CD4-positive, alpha-beta T cell treated with Interleukin-12 subunit alpha and Interleukin-12 subunit beta, for 1 hour (primary cell): ENCODE measurements around the gene NOS3.
A peak's percentile ranks its signal among the peaks of the same experiment; 100 is the strongest.
"Not testable (repeated sequence)": the region's sequence is repeated elsewhere in the genome, so short reads cannot be mapped to it uniquely, and the experiment has no call there.

Experiments
- DNase-seq: peaks from one replicate; pipeline ENCODE4 v3.0.0-alpha.2; 2020

Gene NOS3

GRCh38 chr7:151005566-151005965, 14.7 kb downstream of the NOS3 start:
- DNase-seq = no peak

DNA sequence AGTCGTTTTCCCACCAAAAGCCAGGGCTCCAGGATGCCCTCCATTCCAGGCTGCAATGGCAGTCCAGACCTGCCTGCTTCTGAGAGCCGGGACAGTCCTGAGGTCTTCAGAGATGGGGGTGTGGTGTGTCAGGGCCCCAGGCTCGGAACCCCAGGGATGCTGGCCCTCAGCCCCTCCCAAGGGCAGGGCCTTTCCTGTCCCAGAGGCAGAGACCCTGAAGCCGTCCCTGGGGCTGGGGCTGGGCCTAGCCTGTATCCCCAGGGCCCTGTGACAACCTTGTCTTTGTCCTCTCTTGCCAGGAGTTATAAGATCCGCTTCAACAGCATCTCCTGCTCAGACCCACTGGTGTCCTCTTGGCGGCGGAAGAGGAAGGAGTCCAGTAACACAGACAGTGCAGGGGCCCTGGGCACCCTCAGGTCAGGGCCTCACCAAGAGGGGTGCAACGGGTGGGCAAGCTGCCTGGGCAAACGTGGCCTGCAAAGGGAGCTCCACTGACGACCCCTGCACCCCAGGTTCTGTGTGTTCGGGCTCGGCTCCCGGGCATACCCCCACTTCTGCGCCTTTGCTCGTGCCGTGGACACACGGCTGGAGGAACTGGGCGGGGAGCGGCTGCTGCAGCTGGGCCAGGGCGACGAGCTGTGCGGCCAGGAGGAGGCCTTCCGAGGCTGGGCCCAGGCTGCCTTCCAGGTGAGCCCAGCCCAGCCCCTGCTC, 15.9 kb downstream of the NOS3 start:
- DNase-seq = no peak

DNA sequence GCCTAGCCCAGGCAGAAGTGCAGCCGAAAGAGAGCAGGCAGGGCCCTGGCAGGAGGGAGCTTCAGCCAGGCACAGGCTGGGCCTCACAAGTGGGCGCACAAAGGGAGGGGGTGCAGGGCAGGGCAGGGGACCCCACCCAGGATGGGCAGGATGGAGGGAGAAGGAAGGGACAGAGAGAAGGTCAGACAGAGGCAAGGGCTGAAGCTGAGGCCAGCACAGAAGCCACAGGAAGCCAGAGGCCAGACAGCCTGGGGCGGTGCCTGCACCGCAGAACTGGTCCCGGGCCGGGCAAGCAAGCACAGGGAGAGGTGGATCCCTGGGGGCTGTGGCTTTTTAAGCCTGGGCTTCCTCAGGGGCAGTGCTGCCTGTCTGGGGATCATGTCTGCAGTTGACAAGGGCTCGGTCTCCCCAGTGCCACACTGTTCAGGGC, 16.7 kb downstream of the NOS3 start:
- DNase-seq = no peak

DNA sequence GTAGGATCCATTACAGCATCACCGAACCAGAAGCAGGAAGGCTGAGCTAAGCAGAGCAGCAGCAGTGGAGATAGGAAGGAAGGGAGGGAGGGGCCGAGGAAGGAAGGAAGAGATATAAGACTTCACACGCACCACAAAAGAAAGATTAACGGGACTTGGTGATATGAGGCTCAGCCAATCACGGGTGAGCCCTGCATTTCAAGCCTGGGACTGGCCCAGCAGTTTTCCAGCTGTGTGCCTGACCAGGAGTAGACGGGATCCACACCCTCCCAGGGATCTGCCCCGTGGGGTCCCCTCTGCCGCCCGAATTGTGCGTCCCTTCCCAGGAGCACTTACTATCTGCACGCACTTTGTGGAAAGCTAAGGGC, 17.3 kb downstream of the NOS3 start:
- DNase-seq = peak; percentile 65

DNA sequence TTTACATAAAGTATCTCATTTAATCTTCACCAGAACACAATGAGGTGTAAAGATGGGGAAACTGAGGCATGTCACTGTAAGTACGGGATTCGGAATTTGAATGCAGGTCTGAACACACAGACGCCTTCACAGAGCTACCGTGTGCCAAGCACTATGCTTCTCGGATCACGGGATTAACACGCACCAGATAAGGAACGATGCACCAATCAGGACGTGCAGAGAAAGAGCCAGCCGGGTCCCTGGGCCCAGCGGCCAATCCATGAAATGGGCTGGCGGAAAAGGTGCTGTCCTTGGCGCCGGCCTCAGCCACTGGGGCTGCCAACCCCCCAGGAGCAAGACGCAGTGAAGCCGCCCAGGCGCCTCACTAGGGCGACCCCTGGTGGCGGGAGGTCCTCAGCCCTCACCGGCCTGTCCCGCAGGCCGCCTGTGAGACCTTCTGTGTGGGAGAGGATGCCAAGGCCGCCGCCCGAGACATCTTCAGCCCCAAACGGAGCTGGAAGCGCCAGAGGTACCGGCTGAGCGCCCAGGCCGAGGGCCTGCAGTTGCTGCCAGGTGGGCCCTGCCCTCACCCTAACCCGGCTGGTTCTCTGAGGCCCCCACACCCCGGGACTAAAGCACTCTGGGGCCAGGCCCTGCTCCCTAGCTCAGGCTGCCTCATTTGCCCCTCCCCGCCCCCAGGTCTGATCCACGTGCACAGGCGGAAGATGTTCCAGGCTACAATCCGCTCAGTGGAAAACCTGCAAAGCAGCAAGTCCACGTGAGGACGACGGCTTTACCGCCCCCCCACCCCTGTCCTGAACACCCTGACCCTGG, 17.9 kb downstream of the NOS3 start:
- DNase-seq = peak; percentile 88

GRCh38 chr7:151009327-151010036, 18.7 kb downstream of the NOS3 start:
- DNase-seq = no peak

DNA sequence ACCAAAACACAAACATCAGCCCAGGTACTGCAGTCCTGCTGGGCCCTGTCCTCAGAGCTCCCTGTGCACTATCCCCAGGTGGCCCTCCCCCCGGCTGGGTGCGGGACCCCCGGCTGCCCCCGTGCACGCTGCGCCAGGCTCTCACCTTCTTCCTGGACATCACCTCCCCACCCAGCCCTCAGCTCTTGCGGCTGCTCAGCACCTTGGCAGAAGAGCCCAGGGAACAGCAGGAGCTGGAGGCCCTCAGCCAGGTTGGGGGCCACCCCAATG, 19.2 kb downstream of the NOS3 start:
- no peak for DNase-seq

DNA sequence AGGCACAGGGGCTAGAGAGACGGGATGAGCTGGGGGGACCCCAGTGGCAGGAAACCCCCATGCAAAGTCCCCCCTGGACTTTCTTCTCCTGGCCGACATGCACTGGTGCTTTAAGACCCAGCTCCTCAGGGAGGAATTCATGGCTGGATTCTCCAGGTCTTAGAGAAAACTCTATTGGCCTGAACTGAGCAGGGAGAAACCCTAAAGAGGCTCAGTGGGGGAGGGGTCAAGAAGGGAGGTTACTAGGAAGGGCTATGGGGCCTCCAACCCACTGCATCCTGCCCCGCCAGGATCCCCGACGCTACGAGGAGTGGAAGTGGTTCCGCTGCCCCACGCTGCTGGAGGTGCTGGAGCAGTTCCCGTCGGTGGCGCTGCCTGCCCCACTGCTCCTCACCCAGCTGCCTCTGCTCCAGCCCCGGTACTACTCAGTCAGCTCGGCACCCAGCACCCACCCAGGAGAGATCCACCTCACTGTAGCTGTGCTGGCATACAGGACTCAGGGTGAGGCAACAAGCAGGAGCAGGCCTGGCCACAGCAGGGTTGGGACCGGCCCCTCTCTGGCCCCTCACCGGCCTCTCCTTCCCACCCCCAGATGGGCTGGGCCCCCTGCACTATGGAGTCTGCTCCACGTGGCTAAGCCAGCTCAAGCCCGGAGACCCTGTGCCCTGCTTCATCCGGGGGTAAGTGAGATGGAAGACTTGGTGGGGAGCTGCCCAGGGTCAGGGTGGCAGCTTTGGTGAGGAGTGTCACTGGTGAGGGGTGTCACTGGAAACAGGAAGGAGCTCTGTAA, 19.7 kb downstream of the NOS3 start:
- peak; percentile 50 for DNase-seq

- DNase-seq = no peak
Measured at GRCh38 chr7:151011097-151011409, 20.2 kb downstream of the NOS3 start.

DNA sequence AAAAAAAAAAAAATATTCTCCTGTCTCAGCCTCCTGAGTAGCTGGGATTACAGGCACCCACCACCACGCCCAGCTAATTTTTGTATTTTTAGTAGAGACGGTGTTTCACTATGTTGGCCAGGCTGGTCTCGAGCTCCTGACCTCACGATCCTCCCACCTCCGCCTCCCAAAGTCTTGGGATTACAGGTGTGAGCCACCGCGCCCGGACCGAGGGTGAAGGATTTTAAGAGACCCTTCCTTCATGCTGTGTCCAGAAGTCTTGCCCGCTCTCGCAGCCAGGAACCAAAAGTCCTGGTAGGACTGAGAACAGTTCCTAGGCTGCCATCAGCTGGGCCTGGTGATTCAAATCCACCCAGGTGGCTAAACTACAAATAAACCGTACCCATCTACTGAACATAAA, 20.8 kb downstream of the NOS3 start:
- DNase-seq = not testable (repeated sequence)

GRCh38 chr7:151012031-151012692, 21.3 kb downstream of the NOS3 start:
- no peak for DNase-seq

- DNase-seq = no peak
Measured at GRCh38 chr7:151012911-151013347, 22.1 kb downstream of the NOS3 start.

GRCh38 chr7:151013356-151013732, 22.5 kb downstream of the NOS3 start:
- no peak for DNase-seq

GRCh38 chr7:151013733-151014497, 23.1 kb downstream of the NOS3 start:
- peak; percentile 96 for DNase-seq

- peak; percentile 54 for DNase-seq
Measured at GRCh38 chr7:151014950-151015349, 24.1 kb downstream of the NOS3 start.

DNA sequence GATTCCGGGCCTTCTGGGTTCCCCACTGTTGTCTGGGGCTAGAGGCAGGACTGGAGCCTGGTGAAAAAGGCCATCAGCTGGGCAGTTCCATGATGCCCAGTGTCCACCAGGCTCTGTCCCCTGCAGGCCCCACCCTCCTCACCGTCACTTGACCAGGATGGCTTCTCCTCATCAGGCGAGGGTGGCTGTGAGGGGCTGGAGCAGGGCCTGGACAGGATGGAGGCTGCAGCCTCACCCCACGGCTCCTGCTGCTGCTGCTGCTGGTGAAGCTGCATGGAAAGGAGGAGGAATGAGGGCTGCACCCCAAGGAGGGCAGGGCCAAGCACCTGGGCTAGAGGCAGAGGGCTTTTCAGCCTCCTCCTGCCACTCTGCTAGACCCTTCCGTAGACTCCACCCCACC, 25.1 kb downstream of the NOS3 start:
- DNase-seq = no peak

DNA sequence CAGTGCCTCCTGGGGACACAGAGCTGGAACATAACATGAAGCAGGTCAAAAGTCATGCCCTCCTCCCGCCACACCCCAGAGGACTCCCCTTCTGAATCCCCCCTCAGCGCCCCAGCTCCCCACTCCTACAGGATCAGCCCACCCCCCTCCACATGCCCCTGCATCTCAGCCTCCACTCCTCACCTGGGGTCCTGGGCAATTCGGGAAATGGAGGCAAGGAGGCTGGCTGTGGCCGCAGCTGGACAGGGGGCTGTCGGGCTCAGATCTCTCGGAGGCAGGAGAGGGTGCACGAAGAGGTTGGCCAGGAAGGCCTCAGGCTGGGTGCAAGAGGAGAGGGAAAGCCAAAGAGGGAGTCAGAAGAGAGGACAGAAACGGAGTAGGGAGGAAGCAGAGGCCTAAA, 25.7 kb downstream of the NOS3 start:
- no peak for DNase-seq

- no peak for DNase-seq
Measured at GRCh38 chr7:151016942-151017341, 26.1 kb downstream of the NOS3 start.

GRCh38 chr7:151017370-151017952, 26.6 kb downstream of the NOS3 start:
- no peak for DNase-seq

GRCh38 chr7:151017953-151018420, 27.2 kb downstream of the NOS3 start:
- DNase-seq = peak; percentile 83

DNA sequence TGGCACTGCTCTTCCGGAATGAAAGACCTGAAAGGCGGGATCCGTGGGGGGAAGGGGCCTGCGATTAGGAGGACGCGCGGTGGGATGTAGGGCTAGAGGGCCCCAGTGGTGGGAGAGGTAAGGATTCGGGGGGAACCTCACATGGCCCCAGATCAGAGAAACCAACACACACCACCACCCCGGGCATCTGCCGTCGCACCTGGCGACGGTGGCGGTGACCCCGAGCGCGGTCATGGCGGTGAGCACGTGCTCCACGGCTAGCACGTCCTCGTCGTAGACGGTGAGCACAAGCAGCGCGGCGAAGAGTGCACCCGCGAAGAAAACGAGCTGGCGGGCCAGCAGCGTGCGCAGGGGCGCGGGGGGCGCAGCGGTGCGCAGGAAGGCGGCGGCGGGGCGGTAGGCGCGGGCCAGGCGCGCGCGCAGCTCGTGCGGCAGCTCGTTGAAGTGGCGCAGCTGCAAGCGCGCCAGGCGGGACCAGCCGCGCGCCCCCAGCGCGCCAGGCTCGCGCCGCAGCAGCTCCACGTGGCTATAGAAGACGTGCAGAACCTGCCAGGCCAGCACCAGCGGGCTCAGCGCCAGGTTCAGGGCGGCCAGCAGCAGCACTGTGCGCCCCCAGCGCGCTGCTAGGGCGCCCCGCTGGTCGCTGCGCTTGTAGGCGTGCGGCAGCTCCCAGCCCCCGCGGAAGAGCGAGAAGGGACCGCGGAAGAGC, 27.8 kb downstream of the NOS3 start:
- DNase-seq = peak; percentile 52
